DND-41 (cell line): Measurements from ENCODE around the gene PIGW.
"Not testable (repeated sequence)": the region's sequence is repeated elsewhere in the genome, so short reads cannot be mapped to it uniquely, and the experiment has no call there.

Experiments used
- ATAC-seq: fragments of 200-7000 bp; cut with Tn5 transposase; 3 replicates; pipeline ENCODE4 v1.9.1; 2021; ENCODE audit warnings: low read depth; ENCODE audit not compliant: insufficient read depth
- DNase-seq: peaks from one replicate; pipeline ENCODE4 v3.0.0-alpha.2; 2020
- H2AFZ ChIP-seq: 2 replicates; pipeline ENCODE4 v1.6.0; 2012; ENCODE audit warnings: low read depth, low read length
- H3K27ac ChIP-seq: 2 replicates; pipeline ENCODE4 v1.5.1; 2012; ENCODE audit warnings: low read length, inconsistent platforms
- H3K27me3 ChIP-seq: fragments of 200-600 bp; sonication (generic); 2 replicates; pipeline ENCODE4 v1.6.0; 2012; ENCODE audit warnings: low read length, mild to moderate bottlenecking, inconsistent platforms; ENCODE audit not compliant: insufficient read depth, poor library complexity
- H3K36me3 ChIP-seq: 2 replicates; pipeline ENCODE4 v1.5.1; 2012; ENCODE audit warnings: low read length, inconsistent platforms; ENCODE audit not compliant: insufficient read depth
- H3K4me1 ChIP-seq: 2 replicates; pipeline ENCODE4 v1.5.1; 2012; ENCODE audit warnings: mild to moderate bottlenecking, low read length; ENCODE audit not compliant: insufficient read depth
- H3K4me2 ChIP-seq: 2 replicates; pipeline ENCODE4 v1.6.0; 2012; ENCODE audit warnings: mild to moderate bottlenecking, moderate library complexity, low read length, inconsistent platforms; ENCODE audit not compliant: insufficient read depth
- H3K4me3 ChIP-seq, 2 experiments: fragments of 200-600 bp in 1 of 2; shearing (Covaris generic) in 1 of 2; 2 replicates each; pipeline ENCODE4 v1.5.1; 2012 to 2016; ENCODE audit warnings: inconsistent platforms in 2 of 2, low read length in 2 of 2, mild to moderate bottlenecking in 2 of 2, low read depth in 1 of 2, moderate library complexity in 1 of 2
- H3K79me2 ChIP-seq: 2 replicates; pipeline ENCODE4 v1.6.0; 2012; ENCODE audit warnings: low read length, inconsistent platforms; ENCODE audit not compliant: insufficient read depth
- H3K9ac ChIP-seq: 2 replicates; pipeline ENCODE4 v1.6.0; 2012; ENCODE audit warnings: low read depth, mild to moderate bottlenecking, inconsistent platforms, low read length, moderate library complexity
- H3K9me3 ChIP-seq: 2 replicates; pipeline ENCODE4 v1.5.1; 2012; ENCODE audit warnings: low read length, moderate library complexity, mild to moderate bottlenecking, inconsistent platforms; ENCODE audit not compliant: insufficient read depth, severe bottlenecking
- H4K20me1 ChIP-seq: 2 replicates; pipeline ENCODE4 v1.6.0; 2012; ENCODE audit warnings: low read length; ENCODE audit not compliant: insufficient read depth
- EZH2 ChIP-seq: IDR thresholded peaks from 3 replicates; pipeline ENCODE4 v1.6.1; 2012; ENCODE audit warnings: borderline replicate concordance, low read depth, mild to moderate bottlenecking, moderate library complexity, low read length, inconsistent platforms; ENCODE audit not compliant: severe bottlenecking
- TF ChIP-seq, protein P1 (sequence below): IDR thresholded peaks from 2 replicates; pipeline ENCODE4 v1.5.1; 2012; ENCODE audit warnings: borderline replicate concordance, low read length, moderate library complexity, mild to moderate bottlenecking; ENCODE audit not compliant: poor library complexity, severe bottlenecking; ENCODE audit errors: extremely low read depth

The PIGW gene

GRCh38 chr17:36507266-36507665 is 27.5 kb upstream of the PIGW start:
- H3K4me1 ChIP-seq, result no peaks in the 10 kb centered on the region
- peaks cover 8% of the 10 kb centered on the region; the same call in 1 of the 2 replicates for H4K20me1 ChIP-seq
- no peak overlapping the region for H3K9ac ChIP-seq
- H3K9me3 ChIP-seq, result no peaks in the 10 kb centered on the region
- TF ChIP-seq, protein P1, sequence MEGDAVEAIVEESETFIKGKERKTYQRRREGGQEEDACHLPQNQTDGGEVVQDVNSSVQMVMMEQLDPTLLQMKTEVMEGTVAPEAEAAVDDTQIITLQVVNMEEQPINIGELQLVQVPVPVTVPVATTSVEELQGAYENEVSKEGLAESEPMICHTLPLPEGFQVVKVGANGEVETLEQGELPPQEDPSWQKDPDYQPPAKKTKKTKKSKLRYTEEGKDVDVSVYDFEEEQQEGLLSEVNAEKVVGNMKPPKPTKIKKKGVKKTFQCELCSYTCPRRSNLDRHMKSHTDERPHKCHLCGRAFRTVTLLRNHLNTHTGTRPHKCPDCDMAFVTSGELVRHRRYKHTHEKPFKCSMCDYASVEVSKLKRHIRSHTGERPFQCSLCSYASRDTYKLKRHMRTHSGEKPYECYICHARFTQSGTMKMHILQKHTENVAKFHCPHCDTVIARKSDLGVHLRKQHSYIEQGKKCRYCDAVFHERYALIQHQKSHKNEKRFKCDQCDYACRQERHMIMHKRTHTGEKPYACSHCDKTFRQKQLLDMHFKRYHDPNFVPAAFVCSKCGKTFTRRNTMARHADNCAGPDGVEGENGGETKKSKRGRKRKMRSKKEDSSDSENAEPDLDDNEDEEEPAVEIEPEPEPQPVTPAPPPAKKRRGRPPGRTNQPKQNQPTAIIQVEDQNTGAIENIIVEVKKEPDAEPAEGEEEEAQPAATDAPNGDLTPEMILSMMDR, result no peak
- no peak for TF ChIP-seq EZH2
- DNase-seq (no peak), ATAC-seq (no peak)
- no peaks in the 10 kb centered on the region for H3K27me3 ChIP-seq
- no peaks in the 10 kb centered on the region for H3K79me2 ChIP-seq
- no peak overlapping the region for H3K27ac ChIP-seq
- peaks cover 96% of the 10 kb centered on the region for H3K36me3 ChIP-seq
- H3K4me3 ChIP-seq, result no peak overlapping the region
- no peak overlapping the region for H3K4me2 ChIP-seq
- no peak overlapping the region for H2AFZ ChIP-seq

GRCh38 chr17:36508439-36508838 is 26.3 kb upstream of the PIGW start:
- H3K27me3 ChIP-seq, result not testable (repeated sequence)
- H3K36me3 ChIP-seq, result peaks cover 96% of the 10 kb centered on the region

DNA sequence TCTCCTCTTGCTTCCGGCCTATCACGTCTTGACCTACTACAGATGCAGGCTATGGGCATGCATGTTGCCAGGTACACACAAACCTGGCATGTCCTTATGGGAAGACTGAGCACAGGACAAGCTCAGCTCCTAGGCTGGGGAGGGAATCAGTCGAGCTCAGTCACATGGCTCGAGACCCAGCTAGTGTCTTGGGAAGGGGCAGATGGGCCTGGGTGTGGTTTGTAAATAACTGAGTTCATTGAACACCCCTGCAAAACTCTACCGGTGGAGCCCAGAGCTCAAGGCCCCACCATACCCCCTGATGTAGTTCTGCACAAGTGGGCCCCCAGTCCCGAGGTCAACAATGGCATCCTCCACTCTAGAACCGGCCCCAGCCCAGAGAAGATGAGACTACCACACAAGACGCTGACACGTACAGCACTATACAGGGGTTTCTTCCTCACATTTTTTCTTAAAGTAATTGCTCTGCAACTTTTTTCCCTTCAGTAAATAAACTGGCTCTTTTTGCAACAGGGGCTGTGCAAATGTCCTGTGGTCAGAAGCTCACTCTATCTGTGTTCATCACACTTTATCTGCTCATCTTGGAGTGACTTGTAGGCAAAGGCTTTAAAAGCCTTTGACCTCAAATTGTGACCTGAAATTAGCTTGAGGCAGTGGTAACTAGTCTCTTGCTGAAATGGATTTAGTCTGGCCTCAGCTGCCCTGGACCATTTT is 25.4 kb upstream of the PIGW start:
- H3K9ac ChIP-seq, result no peak overlapping the region
- H3K36me3 ChIP-seq, result peaks cover 96% of the 10 kb centered on the region
- DNase-seq, result no peak

More at GRCh38 chr17:36508439-36508838, 26.3 kb upstream of the PIGW start:
- not testable (repeated sequence) for H3K4me2 ChIP-seq, H3K4me1 ChIP-seq, DNase-seq, H2AFZ ChIP-seq, H3K9ac ChIP-seq, ATAC-seq, H3K27ac ChIP-seq, H3K79me2 ChIP-seq, H3K4me3 ChIP-seq, H3K9me3 ChIP-seq
- H4K20me1 ChIP-seq, result peaks cover 13% of the 10 kb centered on the region; the same call in 1 of the 2 replicates

GRCh38 chr17:36510636-36511035 is 24.2 kb upstream of the PIGW start:
- ATAC-seq, result no peak

More for the DNA sequence above, 25.4 kb upstream of the PIGW start:
- H3K4me1 ChIP-seq, result no peaks in the 10 kb centered on the region
- peaks cover 15% of the 10 kb centered on the region; the same call in 1 of the 2 replicates for H4K20me1 ChIP-seq
- H3K9me3 ChIP-seq, result no peaks in the 10 kb centered on the region
- H3K27ac ChIP-seq, result no peak overlapping the region
- H3K27me3 ChIP-seq, result no peaks in the 10 kb centered on the region
- no peak overlapping the region for H2AFZ ChIP-seq
- no peak for TF ChIP-seq EZH2
- TF ChIP-seq, protein P1, result no peak
- H3K79me2 ChIP-seq, result no peaks in the 10 kb centered on the region
- H3K4me3 ChIP-seq, result no peak overlapping the region
- H3K4me2 ChIP-seq, result no peak overlapping the region
- no peak for ATAC-seq

More at GRCh38 chr17:36510636-36511035, 24.2 kb upstream of the PIGW start:
- Histone ChIP-seq H3K9me3 (no peaks in the 10 kb centered on the region), H3K79me2 (no peaks in the 10 kb centered on the region), H2AFZ (no peak overlapping the region), H3K9ac (no peak overlapping the region), H3K4me1 (no peaks in the 10 kb centered on the region), H3K36me3 (peaks cover 98% of the 10 kb centered on the region), H4K20me1 (peaks cover 19% of the 10 kb centered on the region; the same call in 1 of the 2 replicates), H3K27ac (no peak overlapping the region), H3K27me3 (no peaks in the 10 kb centered on the region), H3K4me3 (no peak overlapping the region), H3K4me2 (no peak overlapping the region)
- DNase-seq, result no peak
- no peak for TF ChIP-seq EZH2
- TF ChIP-seq, protein P1, result no peak
